HepG2 (cell line): Measurements from ENCODE around the gene ARHGAP45. TPM values are rescaled to one million over a fixed set of nuclear protein-coding genes. Genes with fewer than 3 reads are reported as not detected.

ENCODE experiments used
- CREM ChIP-seq, 2 experiments: sonication (generic) in 1 of 2; formaldehyde crosslinking in 1 of 2; IDR thresholded peaks; 2 replicates each; pipeline versions ENCODE4 v1.4.0 to v1.6.1; 2016 to 2020; ENCODE audit warnings: antibody characterized with exemption in 1 of 2, mild to moderate bottlenecking in 1 of 2, missing genetic modification reagents in 1 of 2
- DPF2 ChIP-seq: sonication (generic); formaldehyde crosslinking; IDR thresholded peaks from 2 replicates; pipeline ENCODE4 v1.4.0; 2020; ENCODE audit warnings: mild to moderate bottlenecking, low read depth, missing genetic modification reagents, borderline replicate concordance
- FOXJ3 ChIP-seq: sonication (generic); formaldehyde crosslinking; IDR thresholded peaks from 2 replicates; pipeline ENCODE4 v1.4.0; 2020; ENCODE audit warnings: missing genetic modification reagents, mild to moderate bottlenecking, borderline replicate concordance
- MED1 ChIP-seq: sonication (generic); formaldehyde crosslinking; IDR thresholded peaks from 2 replicates; pipeline ENCODE4 v1.4.0; 2020; ENCODE audit warnings: missing genetic modification reagents
- MED8 ChIP-seq: sonication (generic); formaldehyde crosslinking; IDR thresholded peaks from 2 replicates; pipeline ENCODE4 v1.8.1; 2023; ENCODE audit warnings: mild to moderate bottlenecking, missing genetic modification reagents; ENCODE audit not compliant: insufficient replicate concordance
- MNT ChIP-seq: fragments of 450-650 bp; IDR thresholded peaks from 2 replicates; pipeline ENCODE4 v1.6.1; 2016
- NR2F6 ChIP-seq, 2 experiments: IDR thresholded peaks; 2 replicates each; pipeline ENCODE4 v1.6.1; 2016; ENCODE audit warnings: antibody characterized with exemption in 1 of 2, mild to moderate bottlenecking in 1 of 2
- RBM39 ChIP-seq: fragments of 200-400 bp; formaldehyde crosslinking; IDR thresholded peaks from one replicate; pipeline ENCODE4 v1.6.1; 2018; ENCODE audit warnings: antibody characterized with exemption, mild to moderate bottlenecking, low read depth, low read length; ENCODE audit not compliant: poor library complexity, severe bottlenecking
- STAG1 ChIP-seq: sonication (generic); formaldehyde crosslinking; IDR thresholded peaks from 2 replicates; pipeline ENCODE4 v1.4.0; 2020; ENCODE audit warnings: missing genetic modification reagents
- TBX2 ChIP-seq: sonication (generic); formaldehyde crosslinking; IDR thresholded peaks from 2 replicates; pipeline ENCODE4 v1.5.0; 2020; ENCODE audit warnings: missing genetic modification reagents, mild to moderate bottlenecking, borderline replicate concordance
- YY1 ChIP-seq: IDR thresholded peaks from 2 replicates; pipeline ENCODE4 v1.6.1; 2011; ENCODE audit warnings: low read length, low read depth, moderate library complexity, mild to moderate bottlenecking; ENCODE audit not compliant: insufficient read depth, insufficient replicate concordance
- ZBTB26 ChIP-seq: IDR thresholded peaks from 2 replicates; pipeline ENCODE4 v1.6.1; 2016; ENCODE audit warnings: missing compliant biosample characterization, missing genetic modification reagents, borderline replicate concordance
- ZNF232 ChIP-seq: sonication (generic); formaldehyde crosslinking; IDR thresholded peaks from 2 replicates; pipeline ENCODE4 v1.4.0; 2020; ENCODE audit warnings: missing genetic modification reagents, borderline replicate concordance
- ZNF546 ChIP-seq: sonication (generic); formaldehyde crosslinking; conservative IDR thresholded peaks from 2 replicates; pipeline ENCODE4 v1.8.1; 2023; ENCODE audit warnings: mild to moderate bottlenecking, missing genetic modification reagents
- ZNF629 ChIP-seq: sonication (generic); formaldehyde crosslinking; conservative IDR thresholded peaks from 2 replicates; pipeline ENCODE4 v1.5.0; 2020; ENCODE audit warnings: missing genetic modification reagents
- polyA plus RNA-seq, 8 experiments: library from polyadenylated mRNA; depleted of rRNA in 3 of 8; stranded (reverse) in 7 of 8; unstranded in 1 of 8; fragments of >200 nt; fragmentation: Illumina TruSeq in 4 of 8; extraction: Trizol in 4 of 8; gene quantifications; 2 replicates each; pipeline versions ENCODE4 v1.2.1 to v1.2.3, GENCODE V29; 2011 to 2016; ENCODE audit warnings: low read depth in 4 of 8, missing spikeins in 1 of 8, mixed read lengths in 1 of 8; ENCODE audit not compliant: insufficient read depth in 1 of 8
- total RNA-seq, 5 experiments: library from RNA; depleted of rRNA; stranded (reverse); fragments of >200 nt; fragmentation: Illumina TruSeq; extraction: Trizol; gene quantifications; 2 replicates each; pipeline ENCODE4 v1.2.3, GENCODE V29; 2016; ENCODE audit warnings: low read depth in 1 of 5
- TF ChIP-seq, protein P1 (sequence below): IDR thresholded peaks from 2 replicates; pipeline ENCODE4 v1.6.1; 2016; ENCODE audit warnings: missing compliant biosample characterization, missing genetic modification reagents, borderline replicate concordance
- TF ChIP-seq, protein P2 (sequence below): sonication (generic); formaldehyde crosslinking; IDR thresholded peaks from 2 replicates; pipeline ENCODE4 v1.4.0; 2020; ENCODE audit warnings: low read depth, mild to moderate bottlenecking, missing genetic modification reagents
- TF ChIP-seq, protein P3 (sequence below): sonication (generic); formaldehyde crosslinking; IDR thresholded peaks from 2 replicates; pipeline ENCODE4 v1.5.0; 2020; ENCODE audit warnings: mild to moderate bottlenecking, missing genetic modification reagents, borderline replicate concordance

Gene ARHGAP45
- total and polyA plus RNA-seq, 2 of the 13 experiments (the other 11 are each of a cell fraction or from before 2014, with no cell fraction given): 0.84 to 32.0 TPM

- 0 out of 2 replicates have a peak, but pooled peaks have one; percentile 16 for TF ChIP-seq TBX2
- peak; percentile 68 for TF ChIP-seq DPF2 (CRISPR knock-in tag)
- no peak for TF ChIP-seq MNT
- 0 out of 2 replicates have a peak, but pooled peaks have one; percentile 9 for TF ChIP-seq ZNF546 (CRISPR knock-in tag)
- TF ChIP-seq MED1 (CRISPR knock-in tag): peak; percentile 79
- TF ChIP-seq MED8 (CRISPR knock-in tag): no peak
- TF ChIP-seq, protein P1, sequence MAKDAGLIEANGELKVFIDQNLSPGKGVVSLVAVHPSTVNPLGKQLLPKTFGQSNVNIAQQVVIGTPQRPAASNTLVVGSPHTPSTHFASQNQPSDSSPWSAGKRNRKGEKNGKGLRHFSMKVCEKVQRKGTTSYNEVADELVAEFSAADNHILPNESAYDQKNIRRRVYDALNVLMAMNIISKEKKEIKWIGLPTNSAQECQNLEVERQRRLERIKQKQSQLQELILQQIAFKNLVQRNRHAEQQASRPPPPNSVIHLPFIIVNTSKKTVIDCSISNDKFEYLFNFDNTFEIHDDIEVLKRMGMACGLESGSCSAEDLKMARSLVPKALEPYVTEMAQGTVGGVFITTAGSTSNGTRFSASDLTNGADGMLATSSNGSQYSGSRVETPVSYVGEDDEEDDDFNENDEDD (CRISPR knock-in tag): peak; percentile 33; the same call in 1 of the 2 replicates
- TF ChIP-seq, protein P2, sequence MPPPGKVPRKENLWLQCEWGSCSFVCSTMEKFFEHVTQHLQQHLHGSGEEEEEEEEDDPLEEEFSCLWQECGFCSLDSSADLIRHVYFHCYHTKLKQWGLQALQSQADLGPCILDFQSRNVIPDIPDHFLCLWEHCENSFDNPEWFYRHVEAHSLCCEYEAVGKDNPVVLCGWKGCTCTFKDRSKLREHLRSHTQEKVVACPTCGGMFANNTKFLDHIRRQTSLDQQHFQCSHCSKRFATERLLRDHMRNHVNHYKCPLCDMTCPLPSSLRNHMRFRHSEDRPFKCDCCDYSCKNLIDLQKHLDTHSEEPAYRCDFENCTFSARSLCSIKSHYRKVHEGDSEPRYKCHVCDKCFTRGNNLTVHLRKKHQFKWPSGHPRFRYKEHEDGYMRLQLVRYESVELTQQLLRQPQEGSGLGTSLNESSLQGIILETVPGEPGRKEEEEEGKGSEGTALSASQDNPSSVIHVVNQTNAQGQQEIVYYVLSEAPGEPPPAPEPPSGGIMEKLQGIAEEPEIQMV (CRISPR knock-in tag): peak; percentile 70; the same call in 1 of the 2 replicates
- TF ChIP-seq ZNF629 (CRISPR knock-in tag): peak; percentile 54
- TF ChIP-seq STAG1 (CRISPR knock-in tag): peak; percentile 16; the same call in 1 of the 2 replicates
- TF ChIP-seq FOXJ3 (CRISPR knock-in tag): peak; percentile 21; the same call in 1 of the 2 replicates
- TF ChIP-seq CREM (IDR thresholded peaks at IDR 0.05): peak; percentile 22; the same call in 1 of the 2 replicates
- no peak for TF ChIP-seq CREM (CRISPR knock-in tag; IDR thresholded peaks at IDR 0.05)
- TF ChIP-seq NR2F6 (IDR thresholded peaks at IDR 0.05): no peak
- TF ChIP-seq NR2F6 (CRISPR knock-in tag; IDR thresholded peaks at IDR 0.05): peak; percentile 83
- TF ChIP-seq, protein P3, sequence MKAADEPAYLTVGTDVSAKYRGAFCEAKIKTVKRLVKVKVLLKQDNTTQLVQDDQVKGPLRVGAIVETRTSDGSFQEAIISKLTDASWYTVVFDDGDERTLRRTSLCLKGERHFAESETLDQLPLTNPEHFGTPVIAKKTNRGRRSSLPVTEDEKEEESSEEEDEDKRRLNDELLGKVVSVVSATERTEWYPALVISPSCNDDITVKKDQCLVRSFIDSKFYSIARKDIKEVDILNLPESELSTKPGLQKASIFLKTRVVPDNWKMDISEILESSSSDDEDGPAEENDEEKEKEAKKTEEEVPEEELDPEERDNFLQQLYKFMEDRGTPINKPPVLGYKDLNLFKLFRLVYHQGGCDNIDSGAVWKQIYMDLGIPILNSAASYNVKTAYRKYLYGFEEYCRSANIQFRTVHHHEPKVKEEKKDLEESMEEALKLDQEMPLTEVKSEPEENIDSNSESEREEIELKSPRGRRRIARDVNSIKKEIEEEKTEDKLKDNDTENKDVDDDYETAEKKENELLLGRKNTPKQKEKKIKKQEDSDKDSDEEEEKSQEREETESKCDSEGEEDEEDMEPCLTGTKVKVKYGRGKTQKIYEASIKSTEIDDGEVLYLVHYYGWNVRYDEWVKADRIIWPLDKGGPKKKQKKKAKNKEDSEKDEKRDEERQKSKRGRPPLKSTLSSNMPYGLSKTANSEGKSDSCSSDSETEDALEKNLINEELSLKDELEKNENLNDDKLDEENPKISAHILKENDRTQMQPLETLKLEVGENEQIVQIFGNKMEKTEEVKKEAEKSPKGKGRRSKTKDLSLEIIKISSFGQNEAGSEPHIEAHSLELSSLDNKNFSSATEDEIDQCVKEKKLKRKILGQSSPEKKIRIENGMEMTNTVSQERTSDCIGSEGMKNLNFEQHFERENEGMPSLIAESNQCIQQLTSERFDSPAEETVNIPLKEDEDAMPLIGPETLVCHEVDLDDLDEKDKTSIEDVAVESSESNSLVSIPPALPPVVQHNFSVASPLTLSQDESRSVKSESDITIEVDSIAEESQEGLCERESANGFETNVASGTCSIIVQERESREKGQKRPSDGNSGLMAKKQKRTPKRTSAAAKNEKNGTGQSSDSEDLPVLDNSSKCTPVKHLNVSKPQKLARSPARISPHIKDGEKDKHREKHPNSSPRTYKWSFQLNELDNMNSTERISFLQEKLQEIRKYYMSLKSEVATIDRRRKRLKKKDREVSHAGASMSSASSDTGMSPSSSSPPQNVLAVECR (CRISPR knock-in tag): 0 out of 2 replicates have a peak, but pooled peaks have one; percentile 21
- TF ChIP-seq RBM39: peak; percentile 41
- peak; percentile 22 for TF ChIP-seq YY1
- TF ChIP-seq ZBTB26 (CRISPR knock-in tag): peak; percentile 8; the same call in 1 of the 2 replicates
- TF ChIP-seq ZNF232 (CRISPR knock-in tag): 0 out of 2 replicates have a peak, but pooled peaks have one; percentile 70
Measured at GRCh38 chr19:1066251-1066747, 668 bp upstream of the ARHGAP45 start (continued).
